Duodenal mucosa (tissue), 2 donors: ENCODE measurements around the gene PXYLP1.
"Not testable (repeated sequence)": the region's sequence is repeated elsewhere in the genome, so short reads cannot be mapped to it uniquely, and the experiment has no call there.

Experiments used
- H3K27ac ChIP-seq: one replicate; pipeline ENCODE4 v1.7.0; 2013; ENCODE audit warnings: low read depth, low read length
- H3K27me3 ChIP-seq, 2 donors: one replicate each; pipeline ENCODE4 v1.7.0; 2013; ENCODE audit warnings: low read length in 2 of 2, control low read depth in 1 of 2; ENCODE audit not compliant: insufficient read depth in 2 of 2, control insufficient read depth in 1 of 2
- H3K36me3 ChIP-seq, 2 donors: one replicate each; pipeline ENCODE4 v1.7.0; 2013; ENCODE audit warnings: low read length in 2 of 2, control low read depth in 1 of 2; ENCODE audit not compliant: insufficient read depth in 2 of 2, control insufficient read depth in 1 of 2
- H3K4me1 ChIP-seq, 2 donors: one replicate each; pipeline ENCODE4 v1.7.0; 2013; ENCODE audit warnings: low read length in 2 of 2, control low read depth in 1 of 2; ENCODE audit not compliant: insufficient read depth in 2 of 2, control insufficient read depth in 1 of 2
- H3K4me3 ChIP-seq, 2 donors: one replicate each; pipeline ENCODE4 v1.7.0; 2013; ENCODE audit warnings: low read length in 2 of 2, low read depth in 1 of 2
- H3K9ac ChIP-seq, 2 donors: one replicate each; pipeline ENCODE4 v1.7.0; 2013; ENCODE audit warnings: low read length in 2 of 2, low read depth in 1 of 2
- H3K9me3 ChIP-seq, 2 donors: one replicate each; pipeline ENCODE4 v1.7.0; 2013; ENCODE audit warnings: low read length in 2 of 2, control low read depth in 1 of 2; ENCODE audit not compliant: control insufficient read depth in 1 of 2

PXYLP1 gene

GRCh38 chr3:141314415-141314814 lies 82.8 kb downstream of the PXYLP1 start:
- not testable (repeated sequence) for H3K27ac ChIP-seq, H3K9ac ChIP-seq, H3K4me3 ChIP-seq, H3K27me3 ChIP-seq, H3K36me3 ChIP-seq, H3K9me3 ChIP-seq
- H3K4me1 ChIP-seq: peaks cover 15 to 17% of the 10 kb centered on the region in 2 donors

- peaks cover 8 to 9% of the 10 kb centered on the region in 2 donors for H3K4me1 ChIP-seq
- no peak overlapping the region for H3K4me3 ChIP-seq
- H3K9me3 ChIP-seq: no peaks in the 10 kb centered on the region
- no peak overlapping the region for H3K9ac ChIP-seq
- H3K27me3 ChIP-seq: no peaks in the 10 kb centered on the region
- H3K27ac ChIP-seq: no peak overlapping the region
- no peaks in the 10 kb centered on the region for H3K36me3 ChIP-seq
Measured at GRCh38 chr3:141316851-141317250, 85.2 kb downstream of the PXYLP1 start.

- H3K27me3 ChIP-seq: no peaks in the 10 kb centered on the region
- H3K9me3 ChIP-seq: no peaks in the 10 kb centered on the region
- no peak overlapping the region for H3K4me3 ChIP-seq
- H3K27ac ChIP-seq: no peak overlapping the region
- H3K9ac ChIP-seq: no peak overlapping the region
- no peaks in the 10 kb centered on the region for H3K36me3 ChIP-seq
- peaks cover 7 to 9% of the 10 kb centered on the region in 2 donors for H3K4me1 ChIP-seq
Measured at GRCh38 chr3:141320399-141321108, 88.9 kb downstream of the PXYLP1 start.

GRCh38 chr3:141321109-141321497 lies 89.5 kb downstream of the PXYLP1 start:
- H3K36me3 ChIP-seq: no peaks in the 10 kb centered on the region

GRCh38 chr3:141323936-141324704 lies 92.5 kb downstream of the PXYLP1 start:
- H3K4me1 ChIP-seq: peaks cover 23 to 32% of the 10 kb centered on the region in 2 donors
- H3K9me3 ChIP-seq: no peaks in the 10 kb centered on the region
- no peaks in the 10 kb centered on the region for H3K27me3 ChIP-seq
- H3K36me3 ChIP-seq: no peaks in the 10 kb centered on the region
- H3K27ac ChIP-seq: peak overlapping the region; percentile 49
- H3K9ac ChIP-seq: peak overlapping the region; percentile 30 to 53
- H3K4me3 ChIP-seq: peak overlapping the region; percentile 55 to 62

More at GRCh38 chr3:141321109-141321497, 89.5 kb downstream of the PXYLP1 start:
- no peaks in the 10 kb centered on the region for H3K27me3 ChIP-seq
- no peak overlapping the region for H3K9ac ChIP-seq
- no peaks in the 10 kb centered on the region for H3K9me3 ChIP-seq
- H3K27ac ChIP-seq: no peak overlapping the region
- H3K4me1 ChIP-seq: peaks cover 7 to 9% of the 10 kb centered on the region in 2 donors
- no peak overlapping the region for H3K4me3 ChIP-seq

GRCh38 chr3:141326123-141326522 lies 94.5 kb downstream of the PXYLP1 start:
- Histone ChIP-seq H3K9ac (peak overlapping the region in 1 of 2 donors; percentile 53), H3K4me3 (peak overlapping the region; percentile 55 to 62), H3K4me1 (peaks cover 29 to 33% of the 10 kb centered on the region in 2 donors), H3K36me3 (no peaks in the 10 kb centered on the region), H3K9me3 (no peaks in the 10 kb centered on the region), H3K27ac (no peak overlapping the region), H3K27me3 (no peaks in the 10 kb centered on the region)

- H3K27me3 ChIP-seq: no peaks in the 10 kb centered on the region
- H3K4me3 ChIP-seq: no peak overlapping the region
- H3K4me1 ChIP-seq: peaks cover 34 to 38% of the 10 kb centered on the region in 2 donors
- no peak overlapping the region for H3K9ac ChIP-seq
- H3K36me3 ChIP-seq: no peaks in the 10 kb centered on the region
- H3K9me3 ChIP-seq: no peaks in the 10 kb centered on the region
- H3K27ac ChIP-seq: no peak overlapping the region
Measured at GRCh38 chr3:141326626-141327025, 95.0 kb downstream of the PXYLP1 start.

GRCh38 chr3:141328286-141329166 lies 96.9 kb downstream of the PXYLP1 start:
- no peak overlapping the region for H3K9ac ChIP-seq
- peaks cover 48 to 51% of the 10 kb centered on the region in 2 donors for H3K4me1 ChIP-seq
- no peaks in the 10 kb centered on the region for H3K9me3 ChIP-seq
- no peak overlapping the region for H3K4me3 ChIP-seq
- no peaks in the 10 kb centered on the region for H3K27me3 ChIP-seq
- no peaks in the 10 kb centered on the region for H3K36me3 ChIP-seq
- no peak overlapping the region for H3K27ac ChIP-seq

- H3K4me1 ChIP-seq: peaks cover 47 to 51% of the 10 kb centered on the region in 2 donors
- H3K9ac ChIP-seq: no peak overlapping the region
- H3K36me3 ChIP-seq: no peaks in the 10 kb centered on the region
- no peaks in the 10 kb centered on the region for H3K9me3 ChIP-seq
- H3K4me3 ChIP-seq: no peak overlapping the region
- H3K27ac ChIP-seq: no peak overlapping the region
- H3K27me3 ChIP-seq: no peaks in the 10 kb centered on the region
Measured at GRCh38 chr3:141330235-141330634, 98.6 kb downstream of the PXYLP1 start.
